Kidney epithelial cell (primary cell): ENCODE measurements around the gene FMN1. TPM values are rescaled to one million over a fixed set of nuclear protein-coding genes. Genes with fewer than 3 reads are reported as not detected.

Source experiments
- DNase-seq: peaks from one replicate; pipeline ENCODE4 v3.0.0-alpha.2; 2010; ENCODE audit warnings: low read depth
- H3K27me3 ChIP-seq: 2 replicates; pipeline ENCODE4 v1.6.0; 2011; ENCODE audit warnings: low read length; ENCODE audit not compliant: control insufficient read depth, insufficient read depth
- H3K36me3 ChIP-seq: 2 replicates; pipeline ENCODE4 v1.5.1; 2011; ENCODE audit warnings: low read length; ENCODE audit not compliant: control insufficient read depth, insufficient read depth
- H3K4me3 ChIP-seq: 2 replicates; pipeline ENCODE4 v1.5.1; 2011; ENCODE audit warnings: low read depth, mild to moderate bottlenecking, control low read depth, low read length
- CTCF ChIP-seq: IDR thresholded peaks from 2 replicates; pipeline ENCODE4 v1.5.1; 2011; ENCODE audit warnings: mild to moderate bottlenecking, moderate library complexity, low read length, control low read depth, inconsistent platforms; ENCODE audit not compliant: insufficient read depth, poor library complexity, severe bottlenecking
- total RNA-seq: library from RNA; depleted of rRNA; stranded (reverse); fragments of >200 nt; gene quantifications from 2 replicates; pipeline ENCODE4 v1.2.3, GENCODE V29; 2015

The FMN1 gene
- total RNA-seq, 1 donor from 2014 or later, result 4.5 TPM

GRCh38 chr15:32856753-32857152 lies 337.8 kb downstream of the FMN1 start:
- TF ChIP-seq CTCF, result no peak
- H3K4me3 ChIP-seq, result no peak overlapping the region
- no peak for DNase-seq

GRCh38 chr15:32855942-32856341 lies 338.6 kb downstream of the FMN1 start:
- no peak for TF ChIP-seq CTCF
- H3K27me3 ChIP-seq, result no peaks in the 10 kb centered on the region
- DNase-seq, result peak; percentile 99
- no peak overlapping the region for H3K4me3 ChIP-seq
- H3K36me3 ChIP-seq, result no peaks in the 10 kb centered on the region

More at GRCh38 chr15:32856753-32857152, 337.8 kb downstream of the FMN1 start:
- no peaks in the 10 kb centered on the region for H3K27me3 ChIP-seq
- no peaks in the 10 kb centered on the region for H3K36me3 ChIP-seq

- no peak for DNase-seq
- Histone ChIP-seq H3K27me3 (no peaks in the 10 kb centered on the region), H3K36me3 (no peaks in the 10 kb centered on the region), H3K4me3 (no peak overlapping the region)
- TF ChIP-seq CTCF, result no peak
Measured at GRCh38 chr15:32853592-32853991, 340.9 kb downstream of the FMN1 start.

- DNase-seq, result no peak
- H3K4me3 ChIP-seq, result no peak overlapping the region
- TF ChIP-seq CTCF, result no peak
- no peaks in the 10 kb centered on the region for H3K27me3 ChIP-seq
- H3K36me3 ChIP-seq, result no peaks in the 10 kb centered on the region
Measured at GRCh38 chr15:32852771-32853170, 341.7 kb downstream of the FMN1 start.

GRCh38 chr15:32852017-32852416 lies 342.5 kb downstream of the FMN1 start:
- TF ChIP-seq CTCF, result no peak
- no peaks in the 10 kb centered on the region for H3K36me3 ChIP-seq
- DNase-seq, result no peak

GRCh38 chr15:32851572-32851971 lies 342.9 kb downstream of the FMN1 start:
- H3K36me3 ChIP-seq, result no peaks in the 10 kb centered on the region
- TF ChIP-seq CTCF, result no peak
- no peaks in the 10 kb centered on the region for H3K27me3 ChIP-seq
- H3K4me3 ChIP-seq, result no peak overlapping the region
- DNase-seq, result no peak

More at GRCh38 chr15:32852017-32852416, 342.5 kb downstream of the FMN1 start:
- Histone ChIP-seq H3K27me3 (no peaks in the 10 kb centered on the region), H3K4me3 (no peak overlapping the region)
